IMR-90 (cell line): ENCODE measurements around the gene CHD2. TPM values are rescaled to one million over a fixed set of nuclear protein-coding genes. Genes with fewer than 3 reads are reported as not detected.

Experiments used
- ATAC-seq: fragments of 200-7000 bp; cut with Tn5 transposase; 2 replicates; pipeline ENCODE4 v1.9.1; 2020; ENCODE audit warnings: low read depth, mild to moderate bottlenecking, moderate library complexity
- BruUV-seq: library from RNA; stranded (reverse); fragments of 400-500 nt; replicated peaks from 2 replicates; lab custom pipeline; 2021; lab: Mats Ljungman, UMichigan
- CTCF ChIA-PET: fragments of 300-600 bp; formaldehyde crosslinking; extraction: SDS; loops from one replicate; lab custom pipeline; 2021; ENCODE audit warnings: antibody characterized with exemption; lab: Yijun Ruan, JAX
- POLR2A ChIA-PET: fragments of 300-600 bp; sonication (Branson Sonifier 250); formaldehyde crosslinking; loops from one replicate; lab custom pipeline; 2022; ENCODE audit warnings: antibody characterized with exemption; ENCODE audit not compliant: unreplicated experiment; lab: Charles Lee
- DNase-seq: peaks from one replicate; pipeline ENCODE4 v3.0.0; 2013
- H2AFZ ChIP-seq: replicated peaks from 2 replicates; pipeline ENCODE3; 2013; ENCODE audit warnings: low read length, mild to moderate bottlenecking; ENCODE audit not compliant: poor library complexity
- H2AK5ac ChIP-seq: 2 replicates; pipeline ENCODE4 v1.6.1; 2013; ENCODE audit warnings: low read depth, low read length, inconsistent platforms
- H2AK9ac ChIP-seq: replicated peaks from 2 replicates; pipeline ENCODE3; 2013; ENCODE audit warnings: mild to moderate bottlenecking, low read depth, low read length, moderate library complexity; ENCODE audit not compliant: poor library complexity
- H2BK120ac ChIP-seq: 2 replicates; pipeline ENCODE4 v1.6.1; 2013; ENCODE audit warnings: low read depth, low read length, inconsistent platforms
- H2BK15ac ChIP-seq: 3 replicates; pipeline ENCODE4 v1.6.1; 2013; ENCODE audit warnings: low read depth, low read length, inconsistent platforms
- H2BK20ac ChIP-seq: 2 replicates; pipeline ENCODE4 v1.6.1; 2013; ENCODE audit warnings: low read depth, mild to moderate bottlenecking, inconsistent platforms, low read length, moderate library complexity
- H2BK5ac ChIP-seq: 2 replicates; pipeline ENCODE4 v1.6.1; 2013; ENCODE audit warnings: mild to moderate bottlenecking, low read depth, low read length, inconsistent platforms; ENCODE audit not compliant: poor library complexity, severe bottlenecking
- H3K14ac ChIP-seq: replicated peaks from 2 replicates; pipeline ENCODE4 v1.6.1; 2013; ENCODE audit warnings: low read depth, low read length, inconsistent platforms
- H3K18ac ChIP-seq: 2 replicates; pipeline ENCODE4 v1.6.1; 2013; ENCODE audit warnings: low read depth, low read length, control low read depth
- H3K23ac ChIP-seq: 2 replicates; pipeline ENCODE4 v1.6.1; 2013; ENCODE audit warnings: low read depth, low read length, inconsistent platforms
- H3K27ac ChIP-seq: 2 replicates; pipeline ENCODE4 v1.5.1; 2013; ENCODE audit warnings: mild to moderate bottlenecking, control low read depth, low read length; ENCODE audit not compliant: insufficient read depth
- H3K27me3 ChIP-seq: 2 replicates; pipeline ENCODE4 v1.6.1; 2013; ENCODE audit warnings: low read length; ENCODE audit not compliant: control insufficient read depth, insufficient read depth
- H3K36me3 ChIP-seq: 2 replicates; pipeline ENCODE4 v1.6.1; 2013; ENCODE audit warnings: low read length, mixed read lengths; ENCODE audit not compliant: control insufficient read depth, insufficient read depth
- H3K4ac ChIP-seq: 2 replicates; pipeline ENCODE4 v1.6.1; 2013; ENCODE audit warnings: low read depth, low read length, inconsistent platforms
- H3K4me1 ChIP-seq: 2 replicates; pipeline ENCODE4 v1.6.1; 2013; ENCODE audit warnings: low read length, mixed read lengths; ENCODE audit not compliant: control insufficient read depth, insufficient read depth
- H3K4me2 ChIP-seq: 2 replicates; pipeline ENCODE4 v1.6.1; 2013; ENCODE audit warnings: low read depth, mild to moderate bottlenecking, control low read depth, low read length, moderate library complexity
- H3K4me3 ChIP-seq: 2 replicates; pipeline ENCODE4 v1.5.1; 2013; ENCODE audit warnings: low read depth, mild to moderate bottlenecking, control low read depth, low read length, moderate library complexity; ENCODE audit not compliant: insufficient read depth
- H3K56ac ChIP-seq: 2 replicates; pipeline ENCODE4 v1.6.1; 2013; ENCODE audit warnings: low read length, inconsistent platforms; ENCODE audit not compliant: insufficient read depth; ENCODE audit errors: extremely low read depth
- H3K79me1 ChIP-seq, 2 experiments: 2 replicates each; pipeline ENCODE4 v1.6.1; 2013; ENCODE audit warnings: low read length in 2 of 2, inconsistent platforms in 1 of 2, low read depth in 1 of 2
- H3K9ac ChIP-seq: 2 replicates; pipeline ENCODE4 v1.6.1; 2013; ENCODE audit warnings: low read depth, low read length, control low read depth
- H3K9me1 ChIP-seq: 2 replicates; pipeline ENCODE4 v1.6.1; 2013; ENCODE audit warnings: low read length, inconsistent platforms; ENCODE audit not compliant: insufficient read depth
- H3K9me3 ChIP-seq: 2 replicates; pipeline ENCODE4 v1.6.1; 2013; ENCODE audit warnings: low read length; ENCODE audit not compliant: control insufficient read depth, insufficient read depth
- H4K20me1 ChIP-seq: 2 replicates; pipeline ENCODE4 v1.6.1; 2013; ENCODE audit warnings: low read length, inconsistent platforms; ENCODE audit not compliant: insufficient read depth
- H4K5ac ChIP-seq: 2 replicates; pipeline ENCODE4 v1.6.1; 2013; ENCODE audit warnings: mild to moderate bottlenecking, low read depth, low read length, control low read depth
- H4K8ac ChIP-seq, 2 experiments: 2 replicates each; pipeline ENCODE4 v1.6.1; 2013; ENCODE audit warnings: low read depth in 2 of 2, low read length in 2 of 2, control low read depth in 1 of 2, inconsistent platforms in 1 of 2
- H4K91ac ChIP-seq: 2 replicates; pipeline ENCODE4 v1.6.1; 2013; ENCODE audit warnings: low read depth, low read length, inconsistent platforms; ENCODE audit not compliant: insufficient read depth
- MAFK ChIP-seq: IDR thresholded peaks from 2 replicates; pipeline ENCODE4 v1.6.1; 2012; ENCODE audit warnings: low read depth, low read length, improper control_type of control experiment
- USF2 ChIP-seq: fragments of 150-350 bp; IDR thresholded peaks from 2 replicates; pipeline ENCODE4 v1.6.1; 2017; ENCODE audit warnings: mild to moderate bottlenecking, antibody characterized with exemption, low read length, low read depth
- WGBS, 2 experiments: methylation state at CpG; one replicate each; pipeline versions ENCODE4 v1.1.5 to v1.1.7; 2013; ENCODE audit warnings: missing lambda C conversion rate in 2 of 2; ENCODE audit not compliant: insufficient read length in 1 of 2; ENCODE audit errors: extremely low coverage in 2 of 2; 5-methylcytosine and 5-hydroxymethylcytosine counted together
- dilution Hi-C: fragments of 300-500 bp; cut with HindIII; formaldehyde crosslinking; loops from one replicate; pipeline ENCODE4 v1.14.3; 2018; ENCODE audit warnings: low sequenced_read_pairs; ENCODE audit not compliant: unreplicated experiment
- in situ Hi-C: fragments of 300-500 bp; cut with MboI; formaldehyde crosslinking; loops from 3 replicates; pipeline ENCODE4 v1.14.3; 2019; ENCODE audit warnings: low sequenced_read_pairs, inconsistent platforms, mixed read lengths
- intact Hi-C: fragments of 100-400 bp; cut with micrococcal nuclease; formaldehyde crosslinking; loops from 2 replicates; pipeline ENCODE4 v1.10.0; 2022
- polyA plus RNA-seq, 3 experiments: library from polyadenylated mRNA; depleted of rRNA; stranded (reverse); fragments of >200 nt; gene quantifications; 2 replicates each; pipeline ENCODE4 v1.2.3, GENCODE V29; 2012; ENCODE audit warnings: low replicate concordance in 1 of 3
- total RNA-seq: library from RNA; depleted of rRNA; stranded (reverse); fragments of >200 nt; gene quantifications from 2 replicates; pipeline ENCODE4 v1.2.3, GENCODE V29; 2012

CHD2 gene
- total and polyA plus RNA-seq, 2 of the 4 experiments (the other 2 are of a cell fraction), result 44.9 to 64.7 TPM

GRCh38 chr15:92884436-92885223, 15.5 kb upstream of the CHD2 start:
- Histone ChIP-seq H2BK5ac (peak overlapping the region; percentile 97), H4K20me1 (peaks cover 18% of the 10 kb centered on the region; the same call in 1 of the 2 replicates), H3K4ac (peak overlapping the region; percentile 22; the same call in 1 of the 2 replicates), H3K9me1 (peaks cover 2% of the 10 kb centered on the region; the same call in 1 of the 2 replicates), H2AK9ac (no peak overlapping the region), H2BK20ac (no peak overlapping the region), H3K18ac (peak overlapping the region; percentile 75), H3K9me3 (no peaks in the 10 kb centered on the region), H3K56ac (peak overlapping the region; percentile 92), H3K27ac (peak overlapping the region; percentile 87; the same call in 1 of the 2 replicates), H4K91ac (no peak overlapping the region), H2AK5ac (no peak overlapping the region), H2BK120ac (no peak overlapping the region), H3K4me3 (peak overlapping the region; percentile 99), H2BK15ac (no peak overlapping the region), H4K5ac (peak overlapping the region; percentile 43; the same call in 1 of the 2 replicates), H3K14ac (peak overlapping the region; percentile 81; the same call in 1 of the 2 replicates), H3K36me3 (peaks cover 17% of the 10 kb centered on the region), H3K23ac (peak overlapping the region; percentile 99; the same call in 1 of the 2 replicates), H3K9ac (peak overlapping the region; percentile 99), H3K79me1 (peaks cover 4 to 10% of the 10 kb centered on the region in 2 experiments; a peak in 2 of 4 replicates), H2AFZ (no peak overlapping the region), H3K4me2 (peak overlapping the region; percentile 93), H3K27me3 (no peaks in the 10 kb centered on the region), H3K4me1 (peaks cover 7% of the 10 kb centered on the region), H4K8ac (peak overlapping the region in 1 of 2 experiments; percentile 32; a peak in 2 of 4 replicates)
- dilution Hi-C loops, result no loop called here
- POLR2A ChIA-PET, result interaction anchor here (0.5 kb wide), 1 partner anchor 75 kb away, joined by 3 read pairs; no protein-coding TSS in a partner anchor
- no CpG with 5 or more reads among the region's 6 CpGs for WGBS, 2 experiments
- TSS peak; percentile 38 for BruUV-seq
- ATAC-seq, result no peak
- CTCF ChIA-PET, result interaction anchor here (0.6 to 1.2 kb wide), 3 partner anchors 24 to 1926 kb away, joined by 3 read pairs; no protein-coding TSS in a partner anchor
- peak; percentile 28 for DNase-seq
- in situ Hi-C loops, result loop anchor here (5.0 kb wide), 1 partner anchor 72 kb away; no protein-coding TSS in a partner anchor
- TF ChIP-seq MAFK, result no peak
- TF ChIP-seq USF2, result no peak
- intact Hi-C loops, result loop anchor here (1.0 kb wide), 2 partner anchors 16 to 74 kb away; partner anchors contain the start of gene CHD2
